NCI-H2107 treated with DMSO at 0.1 percent for 48 hours (cell line): ENCODE data around the gene NPIPB6.

Experiments
- DNase-seq: peaks from one replicate; lab custom pipeline; 2025; ENCODE audit not compliant: unreplicated experiment; lab: John Stamatoyannopoulos, UW

The NPIPB6 gene

GRCh38 chr16:28324235-28324886, 38.9 kb downstream of the NPIPB6 start:
- no peak for DNase-seq

DNA sequence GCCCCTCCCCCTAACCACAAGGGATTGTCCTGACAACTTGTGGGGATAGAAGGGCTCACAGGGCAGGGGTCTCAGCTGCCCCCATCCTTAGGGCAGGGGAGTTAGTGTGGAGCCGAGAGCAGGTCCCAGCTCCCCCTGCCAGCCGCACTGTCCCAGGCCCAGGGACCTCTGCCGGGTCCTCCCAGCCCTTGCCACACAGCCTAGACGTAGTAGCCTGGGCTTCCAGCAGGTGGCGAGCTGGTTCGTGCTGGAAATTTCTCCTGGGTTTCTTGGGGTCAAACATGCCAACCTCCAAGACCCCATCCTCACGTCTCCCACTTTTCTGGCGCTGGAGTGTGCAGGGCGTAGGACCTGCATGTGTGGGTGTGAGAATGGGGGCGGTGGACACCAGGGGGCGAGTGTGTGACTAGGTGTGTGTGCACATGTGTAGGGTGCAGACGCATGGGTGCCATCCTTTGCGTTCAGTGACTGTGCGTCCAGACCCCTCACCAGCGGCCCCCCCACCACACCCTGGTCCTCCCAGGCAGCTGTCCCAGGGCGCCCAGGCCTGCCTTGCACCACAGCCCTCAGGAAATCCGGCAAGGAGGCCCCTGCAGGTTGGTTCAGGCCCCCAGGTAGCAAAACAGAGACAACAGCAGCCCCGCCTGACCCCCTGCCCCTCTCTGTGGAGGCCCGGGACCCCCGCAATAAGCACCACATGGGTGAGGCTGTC, 41.5 kb downstream of the NPIPB6 start:
- no peak for DNase-seq

DNA sequence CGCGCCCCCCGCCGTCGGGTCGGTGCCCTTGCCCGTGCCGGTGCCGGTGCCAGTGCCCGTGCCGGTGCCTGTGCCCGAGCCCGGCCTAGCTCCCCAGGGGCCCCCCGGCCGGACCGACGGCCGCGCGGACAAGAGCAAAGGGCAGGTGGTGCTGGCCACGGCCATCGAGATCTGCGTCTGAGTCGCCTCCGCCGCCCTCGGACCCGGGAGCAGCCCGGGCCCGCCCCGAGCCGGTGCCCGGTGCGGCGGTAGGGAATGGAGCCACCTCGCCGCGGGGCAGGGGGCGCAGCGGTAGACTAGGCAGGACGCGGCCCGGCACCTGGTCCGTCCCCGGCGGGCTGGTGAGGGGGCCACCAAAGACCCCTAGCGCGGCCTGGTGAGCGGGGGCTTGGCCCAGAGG, 42.6 kb downstream of the NPIPB6 start:
- DNase-seq = no peak

DNA sequence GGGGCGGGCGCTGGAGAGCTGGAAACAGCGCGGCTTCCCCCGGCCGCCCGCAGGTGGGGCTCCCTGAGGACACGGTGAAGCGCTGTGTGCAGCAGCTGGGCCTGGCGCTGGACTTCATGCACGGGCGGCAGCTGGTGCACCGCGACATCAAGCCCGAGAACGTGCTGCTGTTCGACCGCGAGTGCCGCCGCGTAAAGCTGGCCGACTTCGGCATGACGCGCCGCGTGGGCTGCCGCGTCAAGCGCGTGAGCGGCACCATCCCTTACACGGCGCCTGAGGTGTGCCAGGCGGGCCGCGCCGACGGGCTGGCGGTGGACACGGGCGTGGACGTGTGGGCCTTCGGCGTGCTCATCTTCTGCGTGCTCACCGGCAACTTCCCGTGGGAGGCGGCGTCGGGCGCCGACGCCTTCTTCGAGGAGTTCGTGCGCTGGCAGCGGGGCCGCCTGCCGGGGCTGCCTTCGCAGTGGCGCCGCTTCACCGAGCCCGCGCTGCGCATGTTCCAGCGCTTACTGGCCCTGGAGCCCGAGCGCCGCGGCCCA, 43.2 kb downstream of the NPIPB6 start:
- DNase-seq = no peak

GRCh38 chr16:28319476-28320022, 43.8 kb downstream of the NPIPB6 start:
- DNase-seq = no peak

- no peak for DNase-seq
Measured at GRCh38 chr16:28318042-28318744, 45.1 kb downstream of the NPIPB6 start.

GRCh38 chr16:28317040-28317880, 46.0 kb downstream of the NPIPB6 start:
- DNase-seq = no peak

DNA sequence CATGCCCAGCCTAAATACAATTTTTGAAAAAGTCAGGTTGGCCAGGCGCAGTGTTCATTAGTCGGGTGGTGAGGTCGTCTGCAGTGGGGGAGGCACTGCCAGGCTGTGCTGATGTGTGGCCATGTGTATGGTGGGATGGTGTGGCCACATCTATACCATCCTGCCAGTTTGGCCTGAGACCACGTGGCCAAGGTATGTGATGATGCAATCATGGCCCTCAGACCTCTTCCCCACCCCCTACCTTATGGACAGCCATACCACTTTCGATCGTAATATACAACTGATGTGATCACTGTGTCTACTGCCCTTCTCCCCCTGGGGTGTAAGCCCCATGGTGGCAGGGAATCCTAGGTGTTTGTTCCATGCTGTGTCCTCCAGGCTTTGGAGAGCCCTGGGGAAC, 47.3 kb downstream of the NPIPB6 start:
- DNase-seq = no peak

DNA sequence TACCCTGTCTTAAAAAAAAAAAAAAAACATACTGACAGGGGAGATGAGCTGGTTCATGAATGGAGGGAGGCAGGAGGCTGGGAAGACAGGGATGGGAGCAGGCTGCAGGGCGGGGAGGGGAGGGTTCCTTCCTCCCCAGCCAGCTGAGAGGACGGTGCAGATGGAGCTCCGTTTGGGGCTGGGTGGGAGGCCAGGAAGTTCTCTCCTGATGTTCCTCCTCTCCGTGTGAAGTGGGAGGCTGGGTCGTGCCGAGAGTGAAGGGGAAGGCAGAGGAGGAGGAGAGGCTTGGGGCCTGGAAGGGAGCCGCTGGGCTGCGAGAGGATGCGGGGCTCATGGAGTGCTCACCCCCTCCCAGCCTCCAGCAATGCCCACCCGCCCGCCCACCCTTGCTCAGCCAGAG, 49.7 kb downstream of the NPIPB6 start:
- DNase-seq = no peak

DNA sequence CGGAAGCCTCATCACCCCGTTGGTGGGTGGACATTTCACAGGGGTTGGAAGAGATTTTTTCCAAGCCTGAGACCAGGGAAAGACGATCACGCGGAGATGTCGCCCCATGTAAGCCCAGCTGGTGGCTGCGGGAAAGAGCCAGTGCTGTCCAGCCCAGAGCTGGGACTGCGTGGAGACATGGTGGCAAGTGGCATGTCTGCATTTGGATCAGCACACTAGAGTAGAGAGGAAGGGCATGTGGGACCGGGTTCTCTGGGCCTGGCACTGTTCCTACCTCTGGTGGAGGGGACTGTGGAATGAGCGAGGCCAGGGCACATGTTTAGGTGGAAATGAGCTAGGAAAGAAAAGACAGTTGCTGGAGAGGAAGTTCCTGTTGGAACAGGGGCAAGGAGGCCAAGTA, 51.0 kb downstream of the NPIPB6 start:
- DNase-seq = no peak

- DNase-seq = no peak
Measured at GRCh38 chr16:28311913-28312312, 51.4 kb downstream of the NPIPB6 start.

- DNase-seq = no peak
Measured at GRCh38 chr16:28311413-28311812, 51.9 kb downstream of the NPIPB6 start.

GRCh38 chr16:28310796-28311195, 52.5 kb downstream of the NPIPB6 start:
- DNase-seq = no peak

- no peak for DNase-seq
Measured at GRCh38 chr16:28309811-28310311, 53.4 kb downstream of the NPIPB6 start.

DNA sequence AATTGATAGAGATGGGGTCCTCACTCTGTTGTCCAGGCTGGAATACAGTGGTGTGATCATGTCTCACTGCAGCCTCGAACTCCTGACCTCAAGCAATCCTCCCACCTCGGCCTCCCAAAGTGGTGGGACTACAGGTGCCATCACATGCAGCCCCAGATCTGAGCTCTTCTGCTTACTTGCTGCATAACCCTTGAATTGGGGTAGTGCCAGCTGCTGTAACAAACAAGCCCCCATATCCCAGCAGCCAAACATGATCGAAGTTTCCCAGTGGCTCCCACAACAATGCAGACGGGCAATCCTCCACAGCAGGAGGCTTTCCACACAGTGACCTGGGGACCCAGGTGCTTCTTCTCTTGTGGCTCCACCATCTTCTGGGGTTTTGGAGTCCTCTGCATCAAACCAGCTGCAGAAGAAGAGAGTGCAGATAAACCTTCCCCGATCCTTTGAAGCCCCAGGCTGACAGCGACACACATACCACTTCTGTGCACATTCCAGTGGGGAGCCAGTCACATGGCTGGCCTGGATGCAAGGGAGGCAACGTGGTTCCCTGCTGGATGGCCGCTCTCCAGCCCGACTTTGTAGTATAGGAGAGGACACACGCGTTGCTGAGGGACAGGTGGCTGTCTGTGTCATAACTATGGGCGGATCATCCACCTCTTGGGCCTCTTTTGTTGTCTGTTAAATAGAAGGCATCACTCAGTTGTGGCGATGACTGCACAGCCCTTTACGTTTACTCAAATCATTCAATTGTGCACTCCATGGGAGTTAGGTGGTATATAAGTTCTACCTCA, 54.3 kb downstream of the NPIPB6 start:
- DNase-seq = no peak

DNA sequence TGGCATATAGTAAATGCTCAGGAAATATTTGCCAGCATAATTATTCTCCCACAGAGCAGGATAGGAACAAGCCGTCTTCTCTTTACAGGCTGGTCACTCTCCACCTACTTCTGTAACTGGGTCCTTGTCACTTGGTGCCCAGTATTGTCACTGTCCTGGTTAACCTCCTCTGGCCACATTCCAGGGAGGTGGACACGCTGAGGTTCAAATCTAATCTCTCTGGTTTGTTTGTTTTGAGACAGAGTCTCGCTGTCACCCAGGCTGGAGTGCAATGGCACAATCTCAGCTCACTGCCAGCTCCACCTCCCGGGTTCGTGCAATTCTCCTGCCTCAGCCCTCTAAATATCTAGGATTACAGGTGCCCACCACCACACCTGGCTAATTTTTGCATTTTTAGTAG, 55.4 kb downstream of the NPIPB6 start:
- DNase-seq = no peak

- DNase-seq = no peak
Measured at GRCh38 chr16:28304214-28304613, 59.1 kb downstream of the NPIPB6 start.

DNA sequence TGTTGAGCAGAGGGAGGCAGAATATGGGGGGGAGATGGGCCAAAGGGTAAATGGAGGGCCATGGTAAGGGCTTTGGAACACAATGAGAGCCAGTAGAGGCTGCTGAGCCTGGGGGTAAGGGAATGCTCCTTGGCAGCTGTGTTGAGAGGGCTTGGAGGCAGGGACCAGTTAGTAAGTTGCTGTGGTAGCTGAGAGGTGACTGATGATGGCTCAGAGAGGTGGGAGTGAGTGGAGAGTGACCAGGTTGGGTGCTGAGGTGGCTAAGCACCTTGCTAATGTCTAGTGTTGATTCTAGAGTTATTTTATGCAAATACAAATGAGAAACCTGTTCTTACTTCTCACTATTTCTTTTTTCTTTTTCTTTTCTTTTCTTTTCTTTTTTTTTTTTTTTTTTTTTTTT, 60.2 kb downstream of the NPIPB6 start:
- no peak for DNase-seq

- DNase-seq = no peak
Measured at GRCh38 chr16:28301620-28302019, 61.7 kb downstream of the NPIPB6 start.

DNA sequence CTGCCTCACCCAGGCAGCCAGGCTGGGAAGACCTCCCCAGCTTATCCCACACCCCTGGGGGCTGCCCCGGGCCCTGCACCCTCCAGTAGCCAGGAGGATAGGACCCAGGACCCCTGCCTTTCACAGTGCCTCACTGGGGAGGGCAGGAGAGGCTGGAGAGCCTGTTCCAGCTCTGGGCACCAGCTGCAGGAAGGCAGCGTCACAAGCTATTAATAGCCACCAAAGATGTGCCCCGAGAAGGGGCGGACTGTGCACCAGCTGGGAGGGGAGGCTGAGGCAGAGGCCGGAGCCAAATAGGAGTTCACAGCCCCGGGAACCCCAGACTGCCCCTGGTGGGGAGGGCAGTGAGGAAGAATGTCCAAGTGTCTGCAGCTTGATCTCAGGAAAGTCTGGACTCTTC, 62.2 kb downstream of the NPIPB6 start:
- no peak for DNase-seq
